ENCODE data around the gene NDUFB7.

- TF ChIP-seq EZH2phosphoT487 (IDR thresholded peaks at IDR 0.05; ENCODE audit: borderline replicate concordance, low read length) = no peak
- no peak for TF ChIP-seq CTCF (IDR thresholded peaks at IDR 0.05; ENCODE audit: low read depth, low read length, poor library complexity, severe bottlenecking)
Observed at GRCh38 chr19:14559916-14560775, 11.7 kb downstream of the NDUFB7 start.

Measured in DOHH2 (cell line).